Panc1 (cell line): Measurements from ENCODE around the gene FAM89A.

Experiments
- CTCF ChIP-seq: fragments of 450-650 bp; IDR thresholded peaks from 2 replicates; pipeline ENCODE4 v1.5.1; 2017; ENCODE audit warnings: mild to moderate bottlenecking
- POLR2AphosphoS5 ChIP-seq: IDR thresholded peaks from 2 replicates; pipeline ENCODE4 v1.6.1; 2012; ENCODE audit warnings: mild to moderate bottlenecking, low read depth, low read length, moderate library complexity
- SIN3A ChIP-seq: IDR thresholded peaks from 2 replicates; pipeline ENCODE4 v1.6.1; 2012; ENCODE audit warnings: low read depth, mild to moderate bottlenecking, low read length, moderate library complexity, borderline replicate concordance; ENCODE audit not compliant: insufficient read depth

GRCh38 chr1:231040019-231040799, at the start of gene FAM89A:
- TF ChIP-seq POLR2AphosphoS5 (no peak), SIN3A (no peak), CTCF (no peak)
